GM12864 (cell line): ENCODE results near the gene TTC38.

Source experiments
- DNase-seq: peaks from one replicate; pipeline ENCODE4 v3.0.0-alpha.2; 2011; ENCODE audit warnings: low read depth
- H3K4me3 ChIP-seq: 2 replicates; pipeline ENCODE4 v1.5.1; 2011; ENCODE audit warnings: mild to moderate bottlenecking, low read depth, low read length, control low read depth
- TF ChIP-seq, protein P1 (sequence below): IDR thresholded peaks from 2 replicates; pipeline ENCODE4 v1.5.1; 2011; ENCODE audit warnings: low read depth, mild to moderate bottlenecking, moderate library complexity, low read length, control low read depth, inconsistent platforms; ENCODE audit errors: missing control alignments

TTC38 gene

DNA sequence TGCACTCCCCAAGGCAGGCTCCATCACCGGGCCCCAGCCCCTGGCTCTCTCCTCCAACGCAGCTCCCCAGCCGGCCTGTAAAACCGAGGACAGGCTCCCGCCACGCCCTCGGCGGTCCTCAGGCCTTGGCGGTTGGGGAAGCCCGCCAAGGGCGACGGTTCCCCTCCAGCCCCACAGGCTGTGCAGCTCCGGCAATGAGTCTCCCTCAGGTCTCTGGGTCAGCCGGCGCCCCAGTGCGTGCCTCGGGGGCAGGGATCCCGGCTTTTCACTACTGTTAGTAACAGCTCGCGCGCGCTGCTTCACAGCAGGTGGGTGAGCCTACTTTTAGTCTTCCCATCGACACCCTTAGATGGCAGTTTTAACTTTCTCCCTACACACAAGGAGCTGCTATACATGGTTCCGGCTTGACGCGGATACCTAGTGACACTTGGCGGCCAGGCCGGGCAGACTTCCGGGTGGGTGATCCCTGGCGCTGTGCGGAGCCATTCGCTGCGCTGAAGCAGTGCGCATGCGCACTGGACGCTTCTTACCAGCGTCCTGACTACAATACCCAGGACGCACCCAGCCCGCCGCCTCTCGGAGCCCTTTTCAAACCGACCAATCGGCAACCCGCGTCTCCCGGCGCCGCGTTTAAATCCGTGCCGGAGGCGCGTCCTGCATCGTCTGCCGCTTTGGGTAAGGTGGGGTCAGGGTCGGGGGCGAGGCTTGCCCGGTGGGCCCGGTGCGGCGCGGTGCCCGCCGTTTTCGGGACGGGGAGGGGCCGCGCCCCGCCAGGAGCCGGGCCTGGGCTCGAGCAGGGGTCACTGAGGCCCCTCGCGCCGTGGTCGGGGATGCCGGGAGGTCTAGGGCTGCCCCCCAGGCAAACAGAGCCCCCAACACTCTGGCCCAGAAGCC lies 28.7 kb downstream of the TTC38 start, which contains the start of gene GTSE1:
TSS of gene GTSE1 (plus strand) at position 614 of the 894 bp plus-strand sequence. CDS start 531 bp downstream, outside the sequence.
- peak within 1 kb of the TSS; percentile 95 for H3K4me3 ChIP-seq
- TF ChIP-seq, protein P1, sequence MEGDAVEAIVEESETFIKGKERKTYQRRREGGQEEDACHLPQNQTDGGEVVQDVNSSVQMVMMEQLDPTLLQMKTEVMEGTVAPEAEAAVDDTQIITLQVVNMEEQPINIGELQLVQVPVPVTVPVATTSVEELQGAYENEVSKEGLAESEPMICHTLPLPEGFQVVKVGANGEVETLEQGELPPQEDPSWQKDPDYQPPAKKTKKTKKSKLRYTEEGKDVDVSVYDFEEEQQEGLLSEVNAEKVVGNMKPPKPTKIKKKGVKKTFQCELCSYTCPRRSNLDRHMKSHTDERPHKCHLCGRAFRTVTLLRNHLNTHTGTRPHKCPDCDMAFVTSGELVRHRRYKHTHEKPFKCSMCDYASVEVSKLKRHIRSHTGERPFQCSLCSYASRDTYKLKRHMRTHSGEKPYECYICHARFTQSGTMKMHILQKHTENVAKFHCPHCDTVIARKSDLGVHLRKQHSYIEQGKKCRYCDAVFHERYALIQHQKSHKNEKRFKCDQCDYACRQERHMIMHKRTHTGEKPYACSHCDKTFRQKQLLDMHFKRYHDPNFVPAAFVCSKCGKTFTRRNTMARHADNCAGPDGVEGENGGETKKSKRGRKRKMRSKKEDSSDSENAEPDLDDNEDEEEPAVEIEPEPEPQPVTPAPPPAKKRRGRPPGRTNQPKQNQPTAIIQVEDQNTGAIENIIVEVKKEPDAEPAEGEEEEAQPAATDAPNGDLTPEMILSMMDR, result peak; percentile 23
- peak; percentile 96 for DNase-seq

DNA sequence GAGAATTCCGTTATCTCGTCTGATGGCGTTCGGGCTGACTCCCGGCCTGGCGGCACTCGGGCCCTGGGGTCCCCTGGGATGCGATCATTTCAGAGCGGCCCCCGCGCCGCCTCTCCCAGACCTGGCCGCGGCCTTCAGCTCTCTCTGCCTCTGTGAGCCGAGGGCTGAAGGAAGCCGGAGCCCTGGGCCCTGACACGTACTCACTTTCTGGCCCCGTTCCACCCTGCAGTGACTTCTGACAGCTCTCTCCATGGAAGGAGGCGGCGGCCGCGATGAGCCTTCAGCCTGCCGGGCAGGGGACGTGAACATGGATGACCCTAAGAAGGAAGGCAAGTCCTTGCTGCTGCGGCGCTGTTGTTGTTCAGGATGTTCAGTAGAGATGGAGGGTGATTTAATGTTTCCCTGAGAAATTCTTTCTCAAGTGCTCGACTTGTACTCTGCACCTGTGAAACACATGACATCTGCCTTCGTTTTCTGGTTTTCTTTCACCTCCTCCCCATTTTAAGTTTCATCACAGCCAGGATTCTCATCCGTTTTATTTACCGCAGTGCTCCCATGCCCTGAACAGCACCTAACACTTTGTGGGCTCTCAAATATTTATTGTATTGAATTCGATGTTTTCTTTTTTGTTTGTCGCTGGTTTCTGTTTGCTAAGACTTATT lies 29.5 kb downstream of the TTC38 start:
- DNase-seq, result no peak
- TF ChIP-seq, protein P1, result no peak
- H3K4me3 ChIP-seq, result peak overlapping the region; percentile 95

DNA sequence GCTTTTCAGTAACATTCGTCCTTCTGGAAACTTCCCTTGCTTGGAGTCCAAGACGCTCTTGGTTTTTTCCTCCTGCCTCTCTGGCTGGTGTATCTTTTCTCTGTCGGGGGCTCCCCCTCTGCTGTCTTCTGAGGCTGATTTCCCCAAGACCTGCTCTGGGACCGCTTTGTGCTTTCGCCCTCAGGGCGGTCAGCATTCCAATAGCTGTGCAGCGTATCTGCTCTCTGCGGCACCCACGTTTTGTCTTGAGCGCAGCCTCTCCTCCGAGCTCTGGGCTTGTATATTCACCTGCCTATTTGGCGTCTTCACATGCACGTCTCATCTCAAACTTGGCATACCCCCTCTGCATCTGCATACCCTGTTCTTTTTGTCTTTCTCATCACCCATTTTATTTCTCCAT lies 31.3 kb downstream of the TTC38 start:
- DNase-seq, result no peak
- TF ChIP-seq, protein P1, result no peak
- H3K4me3 ChIP-seq, result no peak overlapping the region

DNA sequence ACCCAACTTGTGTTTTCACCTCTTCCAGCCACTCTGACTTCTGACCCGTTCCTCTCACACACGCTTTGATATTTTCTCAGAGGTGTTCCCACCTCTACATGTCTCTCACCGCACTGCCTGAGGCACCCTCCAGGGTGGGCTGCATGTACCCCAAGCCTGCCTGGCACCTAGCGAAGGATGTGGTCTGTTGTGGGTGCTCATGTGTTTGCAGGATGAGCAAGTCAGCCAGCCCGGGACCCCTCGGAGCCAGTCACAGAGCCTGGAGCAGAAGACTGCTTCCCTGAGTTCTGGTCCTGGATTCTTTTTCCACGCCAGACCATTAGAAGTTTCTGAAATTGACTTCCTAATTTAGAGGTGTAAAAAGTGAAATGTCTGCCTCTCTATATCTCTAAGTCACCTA lies 32.7 kb downstream of the TTC38 start:
- DNase-seq, result no peak
- H3K4me3 ChIP-seq, result no peak overlapping the region
- TF ChIP-seq, protein P1, result no peak

DNA sequence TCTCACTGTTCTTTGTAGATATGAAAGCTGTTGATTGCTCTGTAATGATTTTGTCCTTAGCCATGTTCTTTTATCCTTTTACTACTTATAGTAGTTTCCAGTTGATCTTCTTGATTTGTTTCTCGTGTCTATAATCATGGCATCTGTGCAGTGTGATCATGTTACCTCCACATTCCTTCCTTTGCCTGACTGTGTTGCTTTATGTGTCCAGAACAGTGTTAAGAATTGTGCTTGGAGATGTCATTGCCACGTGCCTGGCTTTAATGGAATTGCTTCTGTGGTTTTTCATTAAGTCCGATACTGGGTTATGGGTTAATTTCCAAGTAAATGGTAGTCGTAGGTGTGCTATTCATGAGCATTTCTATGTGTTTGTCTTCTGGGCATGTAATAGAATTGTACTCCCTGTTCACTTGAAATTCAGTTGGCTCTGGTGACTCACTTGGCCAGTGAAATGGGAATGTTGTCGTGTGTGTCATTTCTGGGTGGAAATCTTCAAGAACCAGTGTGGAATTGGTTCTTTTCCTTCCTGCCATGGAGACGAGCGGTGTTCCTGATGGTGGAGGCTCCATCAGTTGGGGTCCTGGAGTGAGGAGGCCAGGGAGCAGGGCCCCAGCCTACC lies 35.6 kb downstream of the TTC38 start:
- DNase-seq, result no peak
- TF ChIP-seq, protein P1, result no peak
- no peak overlapping the region for H3K4me3 ChIP-seq

DNA sequence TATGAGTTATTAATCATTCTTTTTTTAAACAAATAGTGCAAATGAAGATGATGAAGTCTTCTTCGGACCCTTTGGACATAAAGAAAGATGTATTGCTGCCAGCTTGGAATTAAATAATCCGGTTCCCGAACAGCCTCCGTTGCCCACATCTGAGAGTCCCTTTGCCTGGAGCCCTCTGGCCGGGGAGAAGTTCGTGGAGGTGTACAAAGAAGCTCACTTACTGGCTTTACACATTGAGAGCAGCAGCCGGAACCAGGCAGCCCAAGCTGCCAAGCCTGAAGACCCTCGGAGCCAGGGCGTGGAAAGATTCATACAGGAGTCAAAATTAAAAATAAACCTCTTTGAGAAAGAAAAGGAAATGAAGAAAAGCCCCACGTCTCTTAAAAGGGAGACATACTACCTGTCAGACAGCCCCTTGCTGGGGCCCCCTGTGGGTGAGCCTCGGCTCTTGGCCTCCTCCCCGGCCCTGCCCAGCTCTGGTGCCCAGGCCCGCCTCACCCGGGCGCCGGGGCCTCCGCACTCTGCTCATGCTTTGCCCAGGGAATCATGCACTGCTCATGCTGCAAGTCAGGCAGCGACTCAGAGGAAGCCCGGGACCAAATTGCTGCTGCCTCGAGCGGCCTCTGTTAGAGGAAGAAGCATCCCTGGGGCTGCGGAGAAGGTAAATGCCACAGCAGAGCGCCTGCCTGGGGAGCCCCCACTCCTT lies 40.6 kb downstream of the TTC38 start:
- TF ChIP-seq, protein P1, result no peak
- H3K4me3 ChIP-seq, result no peak overlapping the region
- no peak for DNase-seq
